Measurements from ENCODE around the gene GPD1L.

Gene GPD1L

DNA sequence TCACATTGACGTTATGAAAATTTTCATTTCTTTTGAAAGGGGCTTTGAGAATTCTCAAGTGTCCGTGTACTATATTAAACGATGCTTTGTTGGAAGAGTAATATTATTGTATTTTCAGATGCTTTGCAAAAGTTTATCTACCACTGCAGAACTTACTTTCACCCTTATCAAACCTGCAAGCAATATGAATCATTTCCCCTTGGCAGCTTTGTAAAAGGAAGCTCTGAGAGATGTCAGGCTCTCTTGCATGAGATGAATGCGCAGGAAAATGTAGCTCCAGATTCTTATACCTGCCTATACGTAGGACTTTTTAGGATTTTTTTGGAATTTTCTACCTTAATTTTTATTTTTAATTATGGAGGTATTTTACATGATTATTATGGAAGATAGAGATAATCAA lies 34.5 kb downstream of the GPD1L start:
- Histone ChIP-seq H3K4me3 (ENCODE audit: low read depth in 1 of 2, low read length in 1 of 2) (no peak overlapping the region), H3K27ac (no peak overlapping the region), H3K27me3 (no peaks in the 10 kb centered on the region), H3K9me3 (no peaks in the 10 kb centered on the region), H3K4me1 (ENCODE audit: control insufficient read depth in 1 of 2, insufficient read depth in 1 of 2, low read depth in 1 of 2, low read length in 1 of 2) (peaks cover 25 to 28% of the 10 kb centered on the region in 2 experiments), H3K36me3 (no peaks in the 10 kb centered on the region)
- TF ChIP-seq, protein P1, sequence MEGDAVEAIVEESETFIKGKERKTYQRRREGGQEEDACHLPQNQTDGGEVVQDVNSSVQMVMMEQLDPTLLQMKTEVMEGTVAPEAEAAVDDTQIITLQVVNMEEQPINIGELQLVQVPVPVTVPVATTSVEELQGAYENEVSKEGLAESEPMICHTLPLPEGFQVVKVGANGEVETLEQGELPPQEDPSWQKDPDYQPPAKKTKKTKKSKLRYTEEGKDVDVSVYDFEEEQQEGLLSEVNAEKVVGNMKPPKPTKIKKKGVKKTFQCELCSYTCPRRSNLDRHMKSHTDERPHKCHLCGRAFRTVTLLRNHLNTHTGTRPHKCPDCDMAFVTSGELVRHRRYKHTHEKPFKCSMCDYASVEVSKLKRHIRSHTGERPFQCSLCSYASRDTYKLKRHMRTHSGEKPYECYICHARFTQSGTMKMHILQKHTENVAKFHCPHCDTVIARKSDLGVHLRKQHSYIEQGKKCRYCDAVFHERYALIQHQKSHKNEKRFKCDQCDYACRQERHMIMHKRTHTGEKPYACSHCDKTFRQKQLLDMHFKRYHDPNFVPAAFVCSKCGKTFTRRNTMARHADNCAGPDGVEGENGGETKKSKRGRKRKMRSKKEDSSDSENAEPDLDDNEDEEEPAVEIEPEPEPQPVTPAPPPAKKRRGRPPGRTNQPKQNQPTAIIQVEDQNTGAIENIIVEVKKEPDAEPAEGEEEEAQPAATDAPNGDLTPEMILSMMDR (IDR thresholded peaks at IDR 0.05): no peak

DNA sequence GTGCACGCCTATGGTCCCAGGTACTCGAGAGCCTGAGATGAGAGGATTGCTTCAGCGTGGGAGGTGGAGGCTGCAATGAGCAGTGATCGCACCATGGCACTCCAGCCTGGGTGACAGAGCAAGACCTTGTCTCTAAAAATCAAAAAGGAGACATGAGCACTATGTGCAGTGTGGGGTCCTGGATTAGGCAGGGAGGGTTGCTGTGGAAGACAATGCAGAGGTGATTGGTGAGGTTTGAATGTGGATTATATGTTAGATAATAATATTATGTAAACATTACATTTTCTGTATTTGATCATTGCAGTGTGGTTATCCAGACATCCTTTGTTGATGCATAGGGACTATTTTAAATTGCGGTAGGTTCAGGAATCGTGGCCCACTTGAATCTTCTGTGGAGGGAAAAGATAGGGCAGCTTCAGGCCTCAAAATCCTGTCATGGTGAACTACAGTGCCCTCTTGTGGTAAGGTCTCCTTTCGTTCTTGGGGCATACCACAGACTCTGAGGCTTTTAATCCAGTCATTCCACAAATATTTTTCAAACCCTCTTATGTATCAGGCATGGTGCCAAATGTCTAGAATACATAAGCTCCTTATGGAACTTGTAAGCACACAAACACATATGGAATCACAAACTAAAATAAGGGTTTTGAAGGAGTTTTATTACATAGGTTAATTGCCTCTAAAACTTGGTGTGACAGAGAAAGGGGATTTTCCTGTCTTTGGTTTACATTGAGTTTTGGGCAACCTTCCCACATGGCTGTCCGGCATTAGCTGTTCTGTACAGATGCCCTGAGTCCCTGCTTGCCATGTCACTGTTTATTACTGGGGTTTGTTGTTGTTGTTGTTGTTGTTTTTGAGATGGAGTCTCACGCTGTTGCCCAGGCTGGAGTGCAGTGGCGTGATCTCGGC lies 37.7 kb downstream of the GPD1L start:
- Histone ChIP-seq H3K9me3 (no peaks in the 10 kb centered on the region), H3K4me1 (ENCODE audit: control insufficient read depth in 1 of 2, insufficient read depth in 1 of 2, low read depth in 1 of 2, low read length in 1 of 2) (peaks cover 41 to 42% of the 10 kb centered on the region in 2 experiments), H3K4me3 (ENCODE audit: low read depth in 1 of 2, low read length in 1 of 2) (no peak overlapping the region), H3K27me3 (no peaks in the 10 kb centered on the region), H3K27ac (peak overlapping the region; percentile 83), H3K36me3 (no peaks in the 10 kb centered on the region)
- TF ChIP-seq, protein P1 (IDR thresholded peaks at IDR 0.05): peak; percentile 35

DNA sequence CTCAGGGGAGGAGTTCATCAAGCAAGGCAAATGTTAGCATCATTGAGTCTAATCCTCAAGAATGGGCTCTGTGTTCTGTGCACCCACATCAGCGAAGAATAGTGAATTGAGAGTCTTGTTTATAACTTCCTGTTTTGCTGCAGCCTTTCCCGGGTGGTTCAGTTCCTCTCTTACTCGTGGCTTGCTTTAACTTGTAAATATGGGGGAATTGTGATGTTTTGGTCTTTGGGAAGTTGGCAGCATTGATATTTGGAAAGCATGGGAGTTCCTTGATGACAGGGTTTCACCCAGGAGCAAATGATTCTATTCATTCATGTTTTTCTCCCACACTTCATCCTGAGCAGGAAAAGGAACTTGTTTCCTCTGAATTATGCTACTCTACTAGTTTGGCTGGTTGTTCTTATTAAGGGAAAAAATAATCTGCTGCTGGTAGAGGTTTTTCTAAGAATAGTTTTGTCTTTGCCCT lies 40.4 kb downstream of the GPD1L start:
- Histone ChIP-seq H3K36me3 (no peaks in the 10 kb centered on the region), H3K9me3 (no peaks in the 10 kb centered on the region), H3K4me3 (ENCODE audit: low read depth in 1 of 2, low read length in 1 of 2) (peak overlapping the region; percentile 28 to 29), H3K27ac (peak overlapping the region; percentile 83), H3K4me1 (ENCODE audit: control insufficient read depth in 1 of 2, insufficient read depth in 1 of 2, low read depth in 1 of 2, low read length in 1 of 2) (peaks cover 41 to 42% of the 10 kb centered on the region in 2 experiments), H3K27me3 (no peaks in the 10 kb centered on the region)
- TF ChIP-seq, protein P1 (IDR thresholded peaks at IDR 0.05): no peak

DNA sequence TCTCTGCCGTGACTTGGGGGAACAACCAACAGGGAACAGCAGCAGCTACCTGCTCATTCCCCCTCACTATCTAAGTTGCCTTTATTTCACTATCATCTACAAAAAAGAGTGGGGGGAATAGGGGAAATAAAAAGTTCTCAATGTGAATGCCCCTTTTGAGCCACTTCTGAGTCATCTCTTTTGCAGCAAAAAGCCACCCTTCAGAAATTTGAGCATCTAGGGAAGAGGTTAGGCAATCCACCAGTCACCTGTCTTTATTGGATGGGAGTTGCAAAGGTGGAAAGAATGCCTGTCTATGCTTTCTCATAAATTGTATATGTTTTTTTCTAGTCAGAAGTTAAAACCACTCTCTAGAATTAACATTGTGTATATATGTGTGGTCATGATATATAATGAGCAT lies 41.1 kb downstream of the GPD1L start:
- no peaks in the 10 kb centered on the region for H3K9me3 ChIP-seq
- peak overlapping the region; percentile 83 for H3K27ac ChIP-seq
- H3K27me3 ChIP-seq: no peaks in the 10 kb centered on the region
- no peaks in the 10 kb centered on the region for H3K36me3 ChIP-seq
- H3K4me1 ChIP-seq (ENCODE audit: control insufficient read depth in 1 of 2, insufficient read depth in 1 of 2, low read depth in 1 of 2, low read length in 1 of 2): peaks cover 44 to 45% of the 10 kb centered on the region in 2 experiments
- H3K4me3 ChIP-seq (ENCODE audit: low read depth in 1 of 2, low read length in 1 of 2): no peak overlapping the region
- TF ChIP-seq, protein P1 (IDR thresholded peaks at IDR 0.05): no peak

DNA sequence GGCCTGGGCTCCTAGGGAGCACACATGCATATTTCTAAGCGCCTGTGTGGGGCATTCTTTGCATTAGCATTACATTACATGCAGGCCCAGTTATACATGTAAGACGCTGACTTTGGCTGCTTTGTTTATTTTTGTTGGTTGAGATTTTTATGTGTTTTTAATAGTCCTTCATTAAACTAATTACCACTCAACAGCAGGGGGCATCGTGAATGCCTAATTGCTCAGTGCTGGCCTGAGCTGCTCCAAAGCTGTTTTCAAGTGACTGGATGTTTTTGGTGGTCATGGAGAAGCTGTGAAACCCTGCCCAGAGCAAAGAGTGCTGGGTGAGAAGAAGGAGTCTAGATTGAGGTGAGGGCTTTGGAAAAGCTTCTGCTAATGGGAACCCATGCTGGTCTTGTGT lies 41.5 kb downstream of the GPD1L start:
- no peaks in the 10 kb centered on the region for H3K9me3 ChIP-seq
- peak overlapping the region; percentile 10 for H3K27ac ChIP-seq

More for the DNA sequence above, 41.5 kb downstream of the GPD1L start:
- TF ChIP-seq, protein P1 (IDR thresholded peaks at IDR 0.05): no peak
- no peak overlapping the region for H3K4me3 ChIP-seq (ENCODE audit: low read depth in 1 of 2, low read length in 1 of 2)
- H3K27me3 ChIP-seq: no peaks in the 10 kb centered on the region
- no peaks in the 10 kb centered on the region for H3K36me3 ChIP-seq
- peaks cover 47 to 48% of the 10 kb centered on the region in 2 experiments for H3K4me1 ChIP-seq (ENCODE audit: control insufficient read depth in 1 of 2, insufficient read depth in 1 of 2, low read depth in 1 of 2, low read length in 1 of 2)
